ENCODE data around the gene SAMD7. TPM values are rescaled to one million over a fixed set of nuclear protein-coding genes. Genes with fewer than 3 reads are reported as not detected.

Gene SAMD7
- total RNA-seq, 1 experiment from 2014 or later: not detected

DNA sequence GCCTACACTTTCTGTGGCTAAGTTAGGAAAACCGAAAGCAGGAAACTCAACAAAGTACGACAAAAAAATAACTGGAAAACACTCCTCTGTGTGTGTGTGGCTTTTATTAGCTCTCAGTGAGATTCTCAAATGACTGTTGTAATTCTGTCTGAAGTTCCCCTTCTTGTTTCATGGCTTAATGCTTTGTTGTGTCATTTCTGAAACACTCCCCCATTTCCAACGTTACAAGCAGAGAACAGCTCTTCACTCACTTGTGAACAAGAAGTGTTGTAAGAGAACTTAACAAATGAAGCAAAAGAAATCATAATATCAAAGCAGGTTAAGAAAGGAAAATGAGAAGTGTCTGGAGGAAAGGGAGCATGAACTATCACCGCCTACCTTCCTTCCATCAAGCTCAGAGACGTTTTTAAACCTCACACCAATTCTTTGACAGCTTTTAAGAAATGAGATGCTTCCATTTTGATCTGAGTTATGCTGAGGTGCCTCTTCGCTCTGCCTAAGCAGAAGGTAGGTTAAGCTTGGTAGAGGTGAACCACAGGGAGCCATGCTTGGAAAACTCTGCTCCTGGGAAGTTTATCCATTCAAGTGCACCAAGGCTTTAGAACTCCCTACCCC lies 42.9 kb downstream of the SAMD7 start (continued):
- TF ChIP-seq ATF3 (CRISPR knock-in tag; conservative IDR thresholded peaks at IDR 0.05): no peak
- TF ChIP-seq SMAD3 (CRISPR knock-in tag; IDR thresholded peaks at IDR 0.05; ENCODE audit: borderline replicate concordance): no peak
- TF ChIP-seq, protein P1, sequence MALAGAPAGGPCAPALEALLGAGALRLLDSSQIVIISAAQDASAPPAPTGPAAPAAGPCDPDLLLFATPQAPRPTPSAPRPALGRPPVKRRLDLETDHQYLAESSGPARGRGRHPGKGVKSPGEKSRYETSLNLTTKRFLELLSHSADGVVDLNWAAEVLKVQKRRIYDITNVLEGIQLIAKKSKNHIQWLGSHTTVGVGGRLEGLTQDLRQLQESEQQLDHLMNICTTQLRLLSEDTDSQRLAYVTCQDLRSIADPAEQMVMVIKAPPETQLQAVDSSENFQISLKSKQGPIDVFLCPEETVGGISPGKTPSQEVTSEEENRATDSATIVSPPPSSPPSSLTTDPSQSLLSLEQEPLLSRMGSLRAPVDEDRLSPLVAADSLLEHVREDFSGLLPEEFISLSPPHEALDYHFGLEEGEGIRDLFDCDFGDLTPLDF (CRISPR knock-in tag; IDR thresholded peaks at IDR 0.05): no peak
- TF ChIP-seq GRHL2 (CRISPR knock-in tag; IDR thresholded peaks at IDR 0.05; ENCODE audit: insufficient replicate concordance, severe bottlenecking): no peak
- no peak for TF ChIP-seq IRF2 (CRISPR knock-in tag; IDR thresholded peaks at IDR 0.05; ENCODE audit: borderline replicate concordance, low read depth)
- TF ChIP-seq KAT7 (CRISPR knock-in tag; IDR thresholded peaks at IDR 0.05; ENCODE audit: borderline replicate concordance): no peak

DNA sequence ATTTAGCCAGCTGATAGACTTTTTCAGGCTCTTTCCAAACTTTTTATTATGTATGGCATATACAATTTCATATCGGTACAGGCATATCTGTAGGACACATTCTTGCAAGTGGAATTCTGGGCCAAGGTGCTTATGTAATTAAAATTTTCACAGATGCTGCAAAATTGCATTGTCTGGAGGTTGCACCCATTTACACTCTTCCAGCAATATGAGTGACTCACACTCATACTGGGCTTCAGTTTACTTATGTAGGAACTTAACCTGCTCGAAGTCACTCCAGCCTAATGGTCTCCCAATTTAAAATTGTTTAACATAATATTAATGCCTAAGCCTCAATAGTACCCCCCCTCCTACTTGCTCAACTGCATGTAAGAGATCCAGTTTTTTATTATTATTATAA lies 44.0 kb downstream of the SAMD7 start:
- no peak for DNase-seq (ENCODE audit: low spot score)
- Mint-ChIP-seq H3K4me1 (no peaks in the 10 kb centered on the region), H3K4me3 (no peak overlapping the region), H3K27me3 (ENCODE audit: low read depth) (no peaks in the 10 kb centered on the region), H3K36me3 (no peaks in the 10 kb centered on the region), H3K27ac (no peak overlapping the region), H3K9me3 (no peaks in the 10 kb centered on the region)
- POLR2A ChIA-PET: no interaction called here
- no peak for ATAC-seq
- CTCF ChIA-PET: no interaction called here
- TF ChIP-seq, protein P2, sequence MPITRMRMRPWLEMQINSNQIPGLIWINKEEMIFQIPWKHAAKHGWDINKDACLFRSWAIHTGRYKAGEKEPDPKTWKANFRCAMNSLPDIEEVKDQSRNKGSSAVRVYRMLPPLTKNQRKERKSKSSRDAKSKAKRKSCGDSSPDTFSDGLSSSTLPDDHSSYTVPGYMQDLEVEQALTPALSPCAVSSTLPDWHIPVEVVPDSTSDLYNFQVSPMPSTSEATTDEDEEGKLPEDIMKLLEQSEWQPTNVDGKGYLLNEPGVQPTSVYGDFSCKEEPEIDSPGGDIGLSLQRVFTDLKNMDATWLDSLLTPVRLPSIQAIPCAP (CRISPR knock-in tag; IDR thresholded peaks at IDR 0.05): no peak
- TF ChIP-seq HMGXB4 (CRISPR knock-in tag; IDR thresholded peaks at IDR 0.05) (no peak), ARID4B (CRISPR knock-in tag; IDR thresholded peaks at IDR 0.05; ENCODE audit: borderline replicate concordance) (no peak), ZNF263 (CRISPR knock-in tag; IDR thresholded peaks at IDR 0.05; ENCODE audit: low read depth) (no peak), EMX1 (CRISPR knock-in tag; IDR thresholded peaks at IDR 0.05) (no peak), MAX (CRISPR knock-in tag; IDR thresholded peaks at IDR 0.05) (no peak), CTCF (IDR thresholded peaks at IDR 0.05) (no peak), ELF4 (CRISPR knock-in tag; IDR thresholded peaks at IDR 0.05; ENCODE audit: low read depth) (no peak), ZNF138 (CRISPR knock-in tag; conservative IDR thresholded peaks at IDR 0.05) (no peak), ZNF219 (CRISPR knock-in tag; IDR thresholded peaks at IDR 0.05; ENCODE audit: borderline replicate concordance) (no peak), ZBTB43 (CRISPR knock-in tag; IDR thresholded peaks at IDR 0.05) (no peak), PRDM15 (CRISPR knock-in tag; IDR thresholded peaks at IDR 0.05) (no peak)
- TF ChIP-seq, protein P3, sequence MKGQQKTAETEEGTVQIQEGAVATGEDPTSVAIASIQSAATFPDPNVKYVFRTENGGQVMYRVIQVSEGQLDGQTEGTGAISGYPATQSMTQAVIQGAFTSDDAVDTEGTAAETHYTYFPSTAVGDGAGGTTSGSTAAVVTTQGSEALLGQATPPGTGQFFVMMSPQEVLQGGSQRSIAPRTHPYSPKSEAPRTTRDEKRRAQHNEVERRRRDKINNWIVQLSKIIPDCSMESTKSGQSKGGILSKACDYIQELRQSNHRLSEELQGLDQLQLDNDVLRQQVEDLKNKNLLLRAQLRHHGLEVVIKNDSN (CRISPR knock-in tag; IDR thresholded peaks at IDR 0.05): no peak

All from WTC11 (cell line).